ENCODE measurements around the gene HOXD9.

DNA sequence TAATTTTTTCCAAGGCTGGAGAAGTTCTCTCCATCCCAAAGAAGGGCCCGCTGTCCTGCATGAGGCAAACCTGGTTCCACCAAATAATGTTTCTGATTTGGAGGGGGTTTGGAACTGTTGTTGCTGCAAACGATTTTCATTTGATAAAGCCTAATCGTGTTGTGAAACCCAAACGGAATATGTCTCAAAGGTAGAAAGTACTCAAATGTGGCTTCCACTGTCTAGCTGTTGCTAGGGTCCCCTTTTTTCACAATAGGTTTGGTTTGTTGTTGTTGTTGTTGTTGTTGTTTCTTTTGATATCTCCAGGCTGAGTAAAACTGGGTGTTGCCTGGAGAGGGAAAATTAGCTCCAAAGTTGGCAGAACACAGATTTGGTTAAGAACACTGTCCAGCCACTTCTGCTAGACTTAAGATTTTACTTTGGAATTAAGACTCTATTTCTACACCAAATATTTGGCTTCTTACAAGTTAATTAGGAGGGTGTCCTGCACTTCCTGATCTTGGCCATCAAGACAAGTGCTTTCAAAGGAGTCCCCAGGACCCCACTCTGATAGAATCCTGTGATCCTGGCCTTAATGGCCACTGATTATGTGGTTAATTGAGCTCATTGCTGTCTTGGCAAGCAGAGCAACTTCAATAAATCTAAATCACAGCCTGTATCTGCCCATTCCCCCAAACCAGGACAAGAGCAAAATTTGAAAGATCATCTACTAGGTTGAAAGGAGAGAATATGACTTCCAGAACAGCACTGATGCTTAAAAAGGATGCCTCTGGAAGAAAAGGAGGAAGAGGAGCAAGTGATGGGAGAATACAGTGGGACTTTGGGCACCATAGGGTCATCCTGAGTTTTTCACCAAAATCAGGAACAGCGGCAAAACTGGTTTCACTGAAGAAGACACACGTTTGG, 33.3 kb upstream of the HOXD9 start:
- TF ChIP-seq TEAD1 (CRISPR knock-in tag; IDR thresholded peaks at IDR 0.05) (no peak), ZNF423 (CRISPR knock-in tag; IDR thresholded peaks at IDR 0.05) (no peak), HMGA2 (CRISPR knock-in tag; IDR thresholded peaks at IDR 0.05) (no peak), NFE2L1 (CRISPR knock-in tag; IDR thresholded peaks at IDR 0.05) (no peak), TEAD4 (CRISPR knock-in tag; IDR thresholded peaks at IDR 0.05) (no peak), ESRRA (CRISPR knock-in tag; IDR thresholded peaks at IDR 0.05; ENCODE audit: borderline replicate concordance) (no peak), MYBL2 (CRISPR knock-in tag; IDR thresholded peaks at IDR 0.05) (no peak), ZBTB21 (CRISPR knock-in tag; IDR thresholded peaks at IDR 0.05; ENCODE audit: borderline replicate concordance) (no peak)
- TF ChIP-seq, protein P1, sequence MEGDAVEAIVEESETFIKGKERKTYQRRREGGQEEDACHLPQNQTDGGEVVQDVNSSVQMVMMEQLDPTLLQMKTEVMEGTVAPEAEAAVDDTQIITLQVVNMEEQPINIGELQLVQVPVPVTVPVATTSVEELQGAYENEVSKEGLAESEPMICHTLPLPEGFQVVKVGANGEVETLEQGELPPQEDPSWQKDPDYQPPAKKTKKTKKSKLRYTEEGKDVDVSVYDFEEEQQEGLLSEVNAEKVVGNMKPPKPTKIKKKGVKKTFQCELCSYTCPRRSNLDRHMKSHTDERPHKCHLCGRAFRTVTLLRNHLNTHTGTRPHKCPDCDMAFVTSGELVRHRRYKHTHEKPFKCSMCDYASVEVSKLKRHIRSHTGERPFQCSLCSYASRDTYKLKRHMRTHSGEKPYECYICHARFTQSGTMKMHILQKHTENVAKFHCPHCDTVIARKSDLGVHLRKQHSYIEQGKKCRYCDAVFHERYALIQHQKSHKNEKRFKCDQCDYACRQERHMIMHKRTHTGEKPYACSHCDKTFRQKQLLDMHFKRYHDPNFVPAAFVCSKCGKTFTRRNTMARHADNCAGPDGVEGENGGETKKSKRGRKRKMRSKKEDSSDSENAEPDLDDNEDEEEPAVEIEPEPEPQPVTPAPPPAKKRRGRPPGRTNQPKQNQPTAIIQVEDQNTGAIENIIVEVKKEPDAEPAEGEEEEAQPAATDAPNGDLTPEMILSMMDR (IDR thresholded peaks at IDR 0.05): no peak
- TF ChIP-seq, protein P2, sequence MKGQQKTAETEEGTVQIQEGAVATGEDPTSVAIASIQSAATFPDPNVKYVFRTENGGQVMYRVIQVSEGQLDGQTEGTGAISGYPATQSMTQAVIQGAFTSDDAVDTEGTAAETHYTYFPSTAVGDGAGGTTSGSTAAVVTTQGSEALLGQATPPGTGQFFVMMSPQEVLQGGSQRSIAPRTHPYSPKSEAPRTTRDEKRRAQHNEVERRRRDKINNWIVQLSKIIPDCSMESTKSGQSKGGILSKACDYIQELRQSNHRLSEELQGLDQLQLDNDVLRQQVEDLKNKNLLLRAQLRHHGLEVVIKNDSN (CRISPR knock-in tag; IDR thresholded peaks at IDR 0.05): no peak
- TF ChIP-seq, protein P3, sequence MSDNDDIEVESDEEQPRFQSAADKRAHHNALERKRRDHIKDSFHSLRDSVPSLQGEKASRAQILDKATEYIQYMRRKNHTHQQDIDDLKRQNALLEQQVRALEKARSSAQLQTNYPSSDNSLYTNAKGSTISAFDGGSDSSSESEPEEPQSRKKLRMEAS (CRISPR knock-in tag; IDR thresholded peaks at IDR 0.05): no peak
- TF ChIP-seq, protein P4, sequence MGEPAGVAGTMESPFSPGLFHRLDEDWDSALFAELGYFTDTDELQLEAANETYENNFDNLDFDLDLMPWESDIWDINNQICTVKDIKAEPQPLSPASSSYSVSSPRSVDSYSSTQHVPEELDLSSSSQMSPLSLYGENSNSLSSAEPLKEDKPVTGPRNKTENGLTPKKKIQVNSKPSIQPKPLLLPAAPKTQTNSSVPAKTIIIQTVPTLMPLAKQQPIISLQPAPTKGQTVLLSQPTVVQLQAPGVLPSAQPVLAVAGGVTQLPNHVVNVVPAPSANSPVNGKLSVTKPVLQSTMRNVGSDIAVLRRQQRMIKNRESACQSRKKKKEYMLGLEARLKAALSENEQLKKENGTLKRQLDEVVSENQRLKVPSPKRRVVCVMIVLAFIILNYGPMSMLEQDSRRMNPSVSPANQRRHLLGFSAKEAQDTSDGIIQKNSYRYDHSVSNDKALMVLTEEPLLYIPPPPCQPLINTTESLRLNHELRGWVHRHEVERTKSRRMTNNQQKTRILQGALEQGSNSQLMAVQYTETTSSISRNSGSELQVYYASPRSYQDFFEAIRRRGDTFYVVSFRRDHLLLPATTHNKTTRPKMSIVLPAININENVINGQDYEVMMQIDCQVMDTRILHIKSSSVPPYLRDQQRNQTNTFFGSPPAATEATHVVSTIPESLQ (CRISPR knock-in tag; IDR thresholded peaks at IDR 0.05): no peak
- TF ChIP-seq, protein P5, sequence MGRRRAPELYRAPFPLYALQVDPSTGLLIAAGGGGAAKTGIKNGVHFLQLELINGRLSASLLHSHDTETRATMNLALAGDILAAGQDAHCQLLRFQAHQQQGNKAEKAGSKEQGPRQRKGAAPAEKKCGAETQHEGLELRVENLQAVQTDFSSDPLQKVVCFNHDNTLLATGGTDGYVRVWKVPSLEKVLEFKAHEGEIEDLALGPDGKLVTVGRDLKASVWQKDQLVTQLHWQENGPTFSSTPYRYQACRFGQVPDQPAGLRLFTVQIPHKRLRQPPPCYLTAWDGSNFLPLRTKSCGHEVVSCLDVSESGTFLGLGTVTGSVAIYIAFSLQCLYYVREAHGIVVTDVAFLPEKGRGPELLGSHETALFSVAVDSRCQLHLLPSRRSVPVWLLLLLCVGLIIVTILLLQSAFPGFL (CRISPR knock-in tag; IDR thresholded peaks at IDR 0.05; ENCODE audit: borderline replicate concordance): no peak

Data from WTC11 (cell line).